GM12875 (cell line): ENCODE data around the gene MARCHF6.

Experiments
- H3K4me3 ChIP-seq: one replicate; pipeline ENCODE4 v1.5.1; 2011; ENCODE audit warnings: low read depth, low read length, control low read depth
- CTCF ChIP-seq: IDR thresholded peaks from 2 replicates; pipeline ENCODE4 v1.5.1; 2011; ENCODE audit warnings: low read depth, mild to moderate bottlenecking, control low read depth, inconsistent platforms, low read length, moderate library complexity, borderline replicate concordance; ENCODE audit not compliant: insufficient read depth

MARCHF6 gene

GRCh38 chr5:10319202-10319851 is 34.2 kb upstream of the MARCHF6 start:
- H3K4me3 ChIP-seq = no peak overlapping the region
- no peak for TF ChIP-seq CTCF

GRCh38 chr5:10320793-10321192 is 32.7 kb upstream of the MARCHF6 start:
- no peak overlapping the region for H3K4me3 ChIP-seq
- no peak for TF ChIP-seq CTCF

GRCh38 chr5:10321882-10322281 is 31.6 kb upstream of the MARCHF6 start:
- H3K4me3 ChIP-seq = no peak overlapping the region
- TF ChIP-seq CTCF = no peak

- TF ChIP-seq CTCF = no peak
- no peak overlapping the region for H3K4me3 ChIP-seq
Observed at GRCh38 chr5:10323588-10324488, 29.7 kb upstream of the MARCHF6 start.

GRCh38 chr5:10324518-10325370 is 28.8 kb upstream of the MARCHF6 start:
- TF ChIP-seq CTCF = no peak
- no peak overlapping the region for H3K4me3 ChIP-seq

- TF ChIP-seq CTCF = no peak
- no peak overlapping the region for H3K4me3 ChIP-seq
Observed at GRCh38 chr5:10328323-10328722, 25.2 kb upstream of the MARCHF6 start.
